VCaP (cell line): ENCODE measurements around the gene EFCAB6.

Source experiments
- H3K27ac ChIP-seq: fragments of 450-650 bp; 2 replicates; pipeline ENCODE4 v1.5.1; 2017
- CTCF ChIP-seq: fragments of 450-650 bp; conservative IDR thresholded peaks from 2 replicates; pipeline ENCODE4 v1.5.1; 2017; ENCODE audit warnings: mild to moderate bottlenecking, moderate library complexity

Gene EFCAB6

DNA sequence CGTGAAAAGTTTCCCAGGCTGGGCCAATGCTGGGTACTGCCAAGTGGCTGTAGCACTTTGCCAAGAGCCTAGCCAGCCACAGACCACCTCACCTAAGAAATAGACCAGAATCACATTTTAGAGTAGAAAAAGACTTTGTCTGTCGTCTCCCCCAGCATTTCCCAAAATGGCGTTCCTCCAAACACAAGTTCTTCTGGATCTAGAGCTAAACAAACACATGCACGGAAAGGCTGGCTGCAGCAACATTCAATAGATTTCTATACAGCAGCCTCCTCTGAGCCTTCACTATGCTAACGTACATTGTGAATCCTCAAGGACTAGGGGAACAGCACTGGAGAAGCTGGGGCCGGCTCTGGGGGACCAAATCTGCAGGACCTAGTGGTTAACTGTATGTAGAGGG is 65.0 kb downstream of the EFCAB6 start:
- no peak overlapping the region for H3K27ac ChIP-seq
- no peak for TF ChIP-seq CTCF

DNA sequence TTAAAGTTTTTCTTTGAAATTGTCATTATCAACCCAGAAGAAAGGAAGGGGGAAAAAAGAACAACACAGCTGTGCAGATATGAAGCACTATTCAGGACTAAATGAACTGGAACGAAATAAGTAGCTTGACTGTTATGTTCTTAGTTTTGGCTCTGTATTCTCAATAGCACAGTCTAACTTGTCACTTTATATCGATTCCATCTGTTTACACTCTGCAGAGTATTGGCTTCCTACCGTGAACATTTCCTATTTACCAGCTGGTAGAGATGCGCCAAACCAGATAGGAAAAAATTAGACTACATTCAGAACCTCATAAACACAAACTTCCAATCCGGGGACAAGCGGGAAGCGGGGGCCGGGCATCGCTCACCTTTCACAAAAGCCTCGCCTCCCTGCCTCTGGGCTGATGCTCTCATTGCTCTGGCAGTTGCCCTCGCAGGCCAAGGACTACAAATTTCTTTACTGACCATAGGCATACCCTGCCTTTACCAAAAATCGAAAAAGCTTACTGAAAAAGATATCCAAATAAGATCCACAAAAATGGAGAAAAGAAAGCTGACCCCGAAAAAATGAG is 66.2 kb downstream of the EFCAB6 start:
- no peak for TF ChIP-seq CTCF

DNA sequence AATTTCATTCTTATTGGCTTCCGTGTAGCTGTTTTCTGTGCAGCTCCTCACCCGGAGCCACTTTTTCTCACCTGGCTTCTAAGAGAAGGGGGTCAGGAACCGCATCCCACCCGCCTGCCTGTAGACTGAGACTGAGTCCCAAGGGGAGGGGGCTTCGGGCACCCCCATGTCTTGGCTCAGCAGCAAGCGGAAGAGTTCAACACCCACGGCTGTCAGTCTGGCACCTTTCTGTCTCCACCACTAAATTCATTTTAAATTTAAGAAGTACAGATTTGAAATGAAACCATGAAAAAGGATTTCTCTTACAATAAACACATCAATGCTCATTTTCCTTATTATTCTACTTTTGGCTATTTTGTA is 66.7 kb downstream of the EFCAB6 start:
- H3K27ac ChIP-seq = no peak overlapping the region
- no peak for TF ChIP-seq CTCF

More for the DNA sequence above, 66.2 kb downstream of the EFCAB6 start:
- no peak overlapping the region for H3K27ac ChIP-seq

DNA sequence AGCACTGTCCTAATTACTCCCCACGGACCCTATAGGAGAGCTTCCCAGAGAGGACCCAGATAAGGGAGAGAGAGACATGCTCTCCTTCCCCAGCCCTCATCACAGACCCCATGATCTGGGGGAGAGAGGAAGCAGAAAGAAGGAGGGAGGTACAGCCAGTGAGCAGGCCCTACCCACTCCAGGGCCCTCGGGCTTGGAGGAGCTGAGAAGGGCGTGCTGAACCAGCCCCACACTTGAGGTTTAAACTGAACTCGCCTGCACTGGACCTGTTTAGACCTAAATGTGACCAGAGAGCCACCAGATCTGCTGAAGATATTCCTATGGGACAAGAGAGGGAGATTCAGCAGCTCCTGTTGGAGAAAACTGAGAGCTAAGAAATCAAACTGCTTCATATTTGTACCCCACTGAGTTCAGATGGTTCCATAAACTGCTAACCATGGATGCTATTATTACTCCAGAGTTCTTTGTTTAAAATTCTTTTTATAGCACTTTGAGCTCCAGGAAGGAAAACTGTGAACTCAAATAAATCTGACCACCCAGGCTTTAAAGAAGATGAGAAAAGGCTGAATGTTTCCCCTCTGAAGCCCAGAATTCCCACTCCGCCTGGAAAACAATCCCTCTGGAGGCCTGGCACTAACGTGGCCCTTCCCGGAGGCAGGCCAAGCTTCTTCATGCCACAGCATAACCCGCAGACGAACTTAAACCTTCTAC is 67.2 kb downstream of the EFCAB6 start:
- no peak for TF ChIP-seq CTCF
- H3K27ac ChIP-seq = no peak overlapping the region

DNA sequence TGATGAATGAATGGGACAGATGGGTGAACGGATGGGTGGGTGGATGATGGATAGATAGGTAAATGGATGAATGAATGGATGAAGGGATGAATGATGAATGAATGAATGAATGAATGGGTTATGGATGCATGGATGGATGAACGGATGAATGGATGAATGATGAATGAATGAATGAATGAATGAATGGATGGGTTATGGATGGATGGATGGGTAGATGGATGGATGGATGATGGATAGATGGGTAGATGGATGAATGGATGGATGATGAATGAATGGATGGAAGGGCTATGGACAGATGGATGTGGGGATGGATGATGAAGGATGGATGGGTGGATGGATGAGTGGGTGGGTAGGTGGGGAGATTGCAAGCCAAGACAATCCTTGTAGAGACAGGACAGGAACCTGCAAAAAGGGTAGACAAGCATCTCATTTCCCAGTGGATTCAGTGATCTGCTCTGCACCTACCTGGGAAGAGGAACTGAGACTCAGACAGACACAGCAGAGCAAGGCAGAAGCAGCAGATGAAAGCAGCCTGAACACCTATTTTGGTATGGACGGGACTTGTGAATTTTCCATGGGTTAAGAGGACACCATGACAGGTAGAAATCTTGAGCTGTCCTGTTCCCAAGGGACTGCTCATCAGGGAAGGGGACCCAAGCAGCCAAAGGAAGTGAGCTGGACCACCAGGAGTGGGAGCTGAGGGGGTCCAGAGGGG is 68.0 kb downstream of the EFCAB6 start:
- H3K27ac ChIP-seq = no peak overlapping the region
- no peak for TF ChIP-seq CTCF

GRCh38 chr22:43743131-43743530 is 69.0 kb downstream of the EFCAB6 start:
- TF ChIP-seq CTCF = no peak
- no peak overlapping the region for H3K27ac ChIP-seq

DNA sequence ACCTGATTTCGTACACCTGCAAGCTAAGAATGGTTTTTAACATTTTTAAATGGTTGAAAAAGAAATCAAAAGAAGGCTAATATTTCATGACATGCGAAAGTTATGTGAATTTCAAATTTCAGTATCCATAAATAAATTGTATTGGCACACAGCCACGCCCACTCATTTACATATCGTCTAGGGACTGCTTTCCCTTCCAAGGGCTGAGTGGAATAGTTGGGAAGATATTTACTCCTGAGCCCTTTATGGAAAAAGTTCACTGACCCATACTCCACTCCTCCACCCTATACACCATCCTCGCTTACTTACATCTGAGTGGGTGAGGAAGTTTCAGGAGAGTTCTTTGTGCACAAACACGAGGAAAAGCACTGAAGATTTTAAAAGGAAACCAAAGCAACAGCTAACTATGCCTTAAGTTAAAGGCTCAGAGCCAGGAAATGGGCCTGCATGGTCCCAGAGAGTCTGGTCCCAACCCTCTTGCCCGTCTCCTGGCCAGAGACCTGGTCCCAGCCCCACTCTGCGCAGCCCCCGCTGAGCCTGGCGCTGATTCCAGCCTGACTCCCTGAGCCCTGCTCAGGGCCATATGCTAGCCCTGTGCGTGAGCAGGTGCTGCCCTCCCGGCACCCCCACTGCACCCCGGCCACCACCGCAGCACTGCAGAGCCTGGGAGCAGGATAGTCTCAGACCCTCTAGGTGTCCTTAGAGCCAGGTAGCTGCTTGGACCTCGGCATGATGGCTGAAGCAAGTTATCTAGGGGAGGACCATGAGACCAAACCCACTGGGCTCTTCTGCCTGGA is 69.8 kb downstream of the EFCAB6 start:
- H3K27ac ChIP-seq = no peak overlapping the region
- no peak for TF ChIP-seq CTCF
